ENCODE data around the gene NUDT17. TPM values are rescaled to one million over a fixed set of nuclear protein-coding genes. Genes with fewer than 3 reads are reported as not detected.
"Not testable (repeated sequence)": the region's sequence is repeated elsewhere in the genome, so short reads cannot be mapped to it uniquely, and the experiment has no call there.

Gene NUDT17
- 11.6 TPM for polyA plus RNA-seq (ENCODE audit: insufficient read length)

GRCh38 chr1:145845514-145846161, at the start of gene NUDT17:
NUDT17 (plus strand) TSS chr1:145845630; CDS start chr1:145845641, 11 bp downstream.
- peak; percentile 85 for DNase-seq

GRCh38 chr1:145796753-145797152, 48.7 kb upstream of the NUDT17 start:
- no peak for DNase-seq

- no peak for DNase-seq
Measured at GRCh38 chr1:145799806-145800205, 45.6 kb upstream of the NUDT17 start.

- no peak for DNase-seq
Measured at GRCh38 chr1:145804235-145805045, 41.0 kb upstream of the NUDT17 start.

- DNase-seq: no peak
Measured at GRCh38 chr1:145805057-145805456, 40.4 kb upstream of the NUDT17 start.

- no peak for DNase-seq
Measured at GRCh38 chr1:145806408-145806807, 39.0 kb upstream of the NUDT17 start.

GRCh38 chr1:145806844-145807243, 38.6 kb upstream of the NUDT17 start:
- no peak for DNase-seq

GRCh38 chr1:145812977-145813810, 32.2 kb upstream of the NUDT17 start:
- not testable (repeated sequence) for DNase-seq

- DNase-seq: not testable (repeated sequence)
Measured at GRCh38 chr1:145818095-145818494, 27.3 kb upstream of the NUDT17 start.

GRCh38 chr1:145822779-145823331, 22.6 kb upstream of the NUDT17 start:
- DNase-seq: not testable (repeated sequence)

GRCh38 chr1:145823565-145824498, 21.6 kb upstream of the NUDT17 start, which contains the start of the genes POLR3C and RNF115:
POLR3C (plus strand) TSS chr1:145824200; CDS start chr1:145825777, 1,577 bp downstream.
RNF115 (minus strand) TSS chr1:145824095; CDS start chr1:145823873, 222 bp downstream.
- DNase-seq: peak; percentile 91

- no peak for DNase-seq
Measured at GRCh38 chr1:145824499-145824842, 21.0 kb upstream of the NUDT17 start.

GRCh38 chr1:145826030-145826429, 19.4 kb upstream of the NUDT17 start:
- no peak for DNase-seq

GRCh38 chr1:145827966-145828365, 17.5 kb upstream of the NUDT17 start:
- no peak for DNase-seq

GRCh38 chr1:145828367-145829026, 16.9 kb upstream of the NUDT17 start:
- DNase-seq: no peak

GRCh38 chr1:145830810-145831209, 14.6 kb upstream of the NUDT17 start:
- not testable (repeated sequence) for DNase-seq

GRCh38 chr1:145837656-145838055, 7.8 kb upstream of the NUDT17 start:
- no peak for DNase-seq

GRCh38 chr1:145843031-145843430, 2.4 kb upstream of the NUDT17 start:
- DNase-seq: no peak

- DNase-seq: no peak
Measured at GRCh38 chr1:145845144-145845513, 301 bp upstream of the NUDT17 start.

GRCh38 chr1:145846201-145846612, 777 bp downstream of the NUDT17 start:
- DNase-seq: peak; percentile 33

- no peak for DNase-seq
Measured at GRCh38 chr1:145847827-145848226, 2.4 kb downstream of the NUDT17 start.

Data from hindlimb muscle (tissue), 1 donor.